ENCODE measurements around the gene TMEM201.

The TMEM201 gene

GRCh38 chr1:9648171-9648570 is 59.5 kb downstream of the TMEM201 start:
- Histone ChIP-seq H4K20me1 (ENCODE audit: low read depth, low read length) (no peaks in the 10 kb centered on the region), H2AFZ (ENCODE audit: low read depth, low read length, severe bottlenecking) (no peak overlapping the region), H3K4me3 (ENCODE audit: insufficient read depth, low read length, poor library complexity, severe bottlenecking) (no peak overlapping the region), H3K9me3 (ENCODE audit: insufficient read depth, low read length) (no peaks in the 10 kb centered on the region), H3K36me3 (ENCODE audit: low read length) (no peaks in the 10 kb centered on the region), H3K9ac (ENCODE audit: low read length) (no peak overlapping the region), H3K27ac (ENCODE audit: low read depth, low read length) (no peak overlapping the region), H3K4me2 (ENCODE audit: low read depth, low read length, poor library complexity, severe bottlenecking) (no peak overlapping the region), H3K9me2 (replicated peaks; ENCODE audit: insufficient read depth, low read length) (no peaks in the 10 kb centered on the region), H3K27me3 (ENCODE audit: low read length) (no peaks in the 10 kb centered on the region), H3F3A (ENCODE audit: insufficient read depth) (peaks cover 10% of the 10 kb centered on the region), H3K79me2 (ENCODE audit: insufficient read depth, low read length) (no peaks in the 10 kb centered on the region)
- TF ChIP-seq CTCF (IDR thresholded peaks at IDR 0.05; ENCODE audit: insufficient read depth, low read length, poor library complexity, severe bottlenecking) (no peak), EZH2phosphoT487 (conservative IDR thresholded peaks at IDR 0.05; ENCODE audit: low read length) (no peak)

- Histone ChIP-seq H3K9ac (ENCODE audit: low read length) (no peak overlapping the region), H3K9me2 (replicated peaks; ENCODE audit: insufficient read depth, low read length) (no peaks in the 10 kb centered on the region), H3K27ac (ENCODE audit: low read depth, low read length) (no peak overlapping the region), H3F3A (ENCODE audit: insufficient read depth) (peaks cover 26% of the 10 kb centered on the region), H2AFZ (ENCODE audit: low read depth, low read length, severe bottlenecking) (no peak overlapping the region), H3K9me3 (ENCODE audit: insufficient read depth, low read length) (no peaks in the 10 kb centered on the region), H3K79me2 (ENCODE audit: insufficient read depth, low read length) (no peaks in the 10 kb centered on the region), H3K4me2 (ENCODE audit: low read depth, low read length, poor library complexity, severe bottlenecking) (no peak overlapping the region), H3K27me3 (ENCODE audit: low read length) (no peaks in the 10 kb centered on the region), H3K36me3 (ENCODE audit: low read length) (no peaks in the 10 kb centered on the region), H4K20me1 (ENCODE audit: low read depth, low read length) (no peaks in the 10 kb centered on the region), H3K4me3 (ENCODE audit: insufficient read depth, low read length, poor library complexity, severe bottlenecking) (no peak overlapping the region)
- no peak for TF ChIP-seq CTCF (IDR thresholded peaks at IDR 0.05; ENCODE audit: insufficient read depth, low read length, poor library complexity, severe bottlenecking)
- TF ChIP-seq EZH2phosphoT487 (conservative IDR thresholded peaks at IDR 0.05; ENCODE audit: low read length): no peak
Measured at GRCh38 chr1:9649769-9650168, 61.1 kb downstream of the TMEM201 start.

- Histone ChIP-seq H3K79me2 (ENCODE audit: insufficient read depth, low read length) (peaks cover 10% of the 10 kb centered on the region), H3K4me3 (ENCODE audit: insufficient read depth, low read length, poor library complexity, severe bottlenecking) (peak overlapping the region; percentile 54), H3K4me2 (ENCODE audit: low read depth, low read length, poor library complexity, severe bottlenecking) (peak overlapping the region; percentile 61), H3K9ac (ENCODE audit: low read length) (peak overlapping the region; percentile 92), H3F3A (ENCODE audit: insufficient read depth) (peaks cover 34% of the 10 kb centered on the region), H2AFZ (ENCODE audit: low read depth, low read length, severe bottlenecking) (peak overlapping the region; percentile 18), H4K20me1 (ENCODE audit: low read depth, low read length) (no peaks in the 10 kb centered on the region), H3K36me3 (ENCODE audit: low read length) (no peaks in the 10 kb centered on the region), H3K9me3 (ENCODE audit: insufficient read depth, low read length) (no peaks in the 10 kb centered on the region), H3K9me2 (replicated peaks; ENCODE audit: insufficient read depth, low read length) (no peaks in the 10 kb centered on the region), H3K27me3 (ENCODE audit: low read length) (no peaks in the 10 kb centered on the region), H3K27ac (ENCODE audit: low read depth, low read length) (peak overlapping the region; percentile 90)
- TF ChIP-seq EZH2phosphoT487 (conservative IDR thresholded peaks at IDR 0.05; ENCODE audit: low read length): no peak
- TF ChIP-seq CTCF (IDR thresholded peaks at IDR 0.05; ENCODE audit: insufficient read depth, low read length, poor library complexity, severe bottlenecking): no peak
Measured at GRCh38 chr1:9651220-9651564, 62.5 kb downstream of the TMEM201 start.
